Smooth muscle cell (in vitro differentiated cells): ENCODE data around the gene CDC42BPA. TPM values are rescaled to one million over a fixed set of nuclear protein-coding genes. Genes with fewer than 3 reads are reported as not detected.

Source experiments
- DNase-seq: peaks from one replicate; lab custom pipeline; 2025; ENCODE audit not compliant: unreplicated experiment; lab: John Stamatoyannopoulos, UW
- H2AFZ ChIP-seq: fragments of 200-600 bp; sonication (generic); 2 replicates; pipeline ENCODE4 v1.6.0; 2016; ENCODE audit warnings: antibody characterized with exemption, low read depth, mild to moderate bottlenecking
- H3F3A ChIP-seq: fragments of 200-600 bp; sonication (generic); 2 replicates; pipeline ENCODE4 v1.6.0; 2017; ENCODE audit warnings: antibody characterized with exemption, low read depth
- H3K27ac ChIP-seq: fragments of 200-600 bp; sonication (generic); 2 replicates; pipeline ENCODE4 v1.5.1; 2016; ENCODE audit warnings: low read depth, mild to moderate bottlenecking
- H3K27me3 ChIP-seq: fragments of 200-600 bp; sonication (generic); 2 replicates; pipeline ENCODE4 v1.6.1; 2016; ENCODE audit warnings: low read depth, mild to moderate bottlenecking
- H3K36me3 ChIP-seq: fragments of 200-600 bp; sonication (generic); 2 replicates; pipeline ENCODE4 v1.5.1; 2016; ENCODE audit warnings: low read depth
- H3K4me1 ChIP-seq: fragments of 200-600 bp; sonication (generic); 2 replicates; pipeline ENCODE4 v1.5.1; 2016; ENCODE audit warnings: low read depth
- H3K4me2 ChIP-seq: fragments of 200-600 bp; sonication (generic); 2 replicates; pipeline ENCODE4 v1.6.0; 2016; ENCODE audit warnings: mild to moderate bottlenecking
- H3K4me3 ChIP-seq: fragments of 200-600 bp; sonication (generic); 2 replicates; pipeline ENCODE4 v1.5.1; 2016; ENCODE audit warnings: mild to moderate bottlenecking
- H3K79me2 ChIP-seq: fragments of 200-600 bp; sonication (generic); 2 replicates; pipeline ENCODE4 v1.6.0; 2016; ENCODE audit warnings: low read depth, mild to moderate bottlenecking
- H3K9ac ChIP-seq: fragments of 200-600 bp; sonication (generic); 2 replicates; pipeline ENCODE4 v1.6.0; 2016; ENCODE audit warnings: low read depth
- H3K9me3 ChIP-seq: fragments of 200-600 bp; sonication (generic); replicated peaks from 2 replicates; pipeline ENCODE4 v1.5.1; 2016; ENCODE audit warnings: low read depth
- H4K20me1 ChIP-seq: fragments of 200-600 bp; sonication (generic); 2 replicates; pipeline ENCODE4 v1.6.0; 2016; ENCODE audit warnings: low read depth
- CTCF ChIP-seq: fragments of 200-600 bp; sonication (generic); IDR thresholded peaks from 2 replicates; pipeline ENCODE4 v1.5.1; 2017; ENCODE audit warnings: borderline replicate concordance, mild to moderate bottlenecking, antibody characterized with exemption; ENCODE audit not compliant: insufficient read depth, poor library complexity, severe bottlenecking
- WGBS: methylation state at CpG from one replicate; pipeline ENCODE4 v1.1.7; 2016; ENCODE audit warnings: low lambda C conversion rate; 5-methylcytosine and 5-hydroxymethylcytosine counted together
- polyA plus RNA-seq: library from polyadenylated mRNA; unstranded; fragments of >200 nt; fragmentation: Nextera tagmentation; extraction: Ambion mirVana; gene quantifications from 2 replicates; pipeline ENCODE4 v1.2.1, GENCODE V29; 2016
- total RNA-seq: library from RNA; depleted of rRNA; stranded (reverse); fragments of >200 nt; gene quantifications from 2 replicates; pipeline ENCODE4 v1.2.3, GENCODE V29; 2014

CDC42BPA gene
- total and polyA plus RNA-seq, 2 experiments from 2014 or later, result 14.8 to 34.9 TPM

- no peak overlapping the region for H3K9ac ChIP-seq
- no peaks in the 10 kb centered on the region for H3K4me1 ChIP-seq
- H3K4me3 ChIP-seq, result no peak overlapping the region
- H3K36me3 ChIP-seq, result no peaks in the 10 kb centered on the region
- no peak for TF ChIP-seq CTCF
- H3K79me2 ChIP-seq, result peaks cover 85% of the 10 kb centered on the region
- peaks cover 81% of the 10 kb centered on the region for H4K20me1 ChIP-seq
- H3K4me2 ChIP-seq, result no peak overlapping the region
- no peak for DNase-seq
- H3K27ac ChIP-seq, result no peak overlapping the region
- 0% methylated on average over 2 of the region's 2 CpGs for WGBS
- H3K27me3 ChIP-seq, result no peaks in the 10 kb centered on the region
- H3K9me3 ChIP-seq, result no peaks in the 10 kb centered on the region
- no peak overlapping the region for H2AFZ ChIP-seq
- no peaks in the 10 kb centered on the region for H3F3A ChIP-seq
Observed at GRCh38 chr1:227273557-227273956, 44.7 kb downstream of the CDC42BPA start.

- no peaks in the 10 kb centered on the region for H3K9me3 ChIP-seq
- no peaks in the 10 kb centered on the region for H3K36me3 ChIP-seq
- H3K4me1 ChIP-seq, result no peaks in the 10 kb centered on the region
- no peak overlapping the region for H3K4me3 ChIP-seq
- peaks cover 81% of the 10 kb centered on the region for H4K20me1 ChIP-seq
- peaks cover 83% of the 10 kb centered on the region for H3K79me2 ChIP-seq
- H3K4me2 ChIP-seq, result no peak overlapping the region
- H2AFZ ChIP-seq, result no peak overlapping the region
- no peak for TF ChIP-seq CTCF
- H3K27ac ChIP-seq, result no peak overlapping the region
- H3K9ac ChIP-seq, result no peak overlapping the region
- H3F3A ChIP-seq, result no peaks in the 10 kb centered on the region
- no peak for DNase-seq
- H3K27me3 ChIP-seq, result no peaks in the 10 kb centered on the region
Observed at GRCh38 chr1:227272428-227272827, 45.9 kb downstream of the CDC42BPA start.

- Histone ChIP-seq H2AFZ (no peak overlapping the region), H4K20me1 (peaks cover 96% of the 10 kb centered on the region), H3K9ac (no peak overlapping the region), H3K27ac (no peak overlapping the region), H3K36me3 (no peaks in the 10 kb centered on the region), H3K9me3 (no peaks in the 10 kb centered on the region), H3K4me2 (no peak overlapping the region), H3F3A (no peaks in the 10 kb centered on the region), H3K27me3 (no peaks in the 10 kb centered on the region), H3K4me1 (no peaks in the 10 kb centered on the region), H3K79me2 (peaks cover 95% of the 10 kb centered on the region), H3K4me3 (no peak overlapping the region)
- 38% methylated on average over 2 of the region's 2 CpGs for WGBS
- TF ChIP-seq CTCF, result no peak
- no peak for DNase-seq
Observed at GRCh38 chr1:227270554-227270953, 47.7 kb downstream of the CDC42BPA start.

GRCh38 chr1:227268943-227269342 lies 49.3 kb downstream of the CDC42BPA start:
- Histone ChIP-seq H3K4me1 (no peaks in the 10 kb centered on the region), H4K20me1 (peaks cover 99% of the 10 kb centered on the region), H3K4me2 (no peak overlapping the region), H2AFZ (no peak overlapping the region), H3K36me3 (no peaks in the 10 kb centered on the region), H3K79me2 (peaks cover 92% of the 10 kb centered on the region), H3K4me3 (no peak overlapping the region), H3K9ac (no peak overlapping the region), H3K27ac (no peak overlapping the region), H3K27me3 (no peaks in the 10 kb centered on the region), H3F3A (no peaks in the 10 kb centered on the region), H3K9me3 (no peaks in the 10 kb centered on the region)
- WGBS, result 91% methylated on average over 1 of the region's 1 CpG
- no peak for DNase-seq
- no peak for TF ChIP-seq CTCF
